ENCODE measurements around the gene MMP15.

DNA sequence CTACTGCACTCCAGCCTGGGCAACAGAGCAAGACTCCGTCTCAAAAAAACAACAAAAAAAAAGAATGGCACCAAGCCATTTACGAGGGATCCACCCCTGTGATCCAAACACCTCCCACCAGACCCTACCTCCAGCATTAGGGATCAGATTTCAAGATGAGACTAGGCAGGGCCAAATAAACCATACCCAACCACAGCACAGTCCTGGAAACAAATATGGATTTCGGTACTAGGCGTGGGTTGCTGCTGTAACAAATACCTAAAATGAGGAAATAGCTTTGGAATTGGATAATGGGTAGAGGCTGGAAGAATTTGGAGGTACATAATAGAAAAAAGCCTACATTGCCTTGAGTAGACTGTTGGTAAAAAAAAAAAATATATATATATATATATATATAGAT, 49.1 kb downstream of the MMP15 start:
- TF ChIP-seq, protein P1, sequence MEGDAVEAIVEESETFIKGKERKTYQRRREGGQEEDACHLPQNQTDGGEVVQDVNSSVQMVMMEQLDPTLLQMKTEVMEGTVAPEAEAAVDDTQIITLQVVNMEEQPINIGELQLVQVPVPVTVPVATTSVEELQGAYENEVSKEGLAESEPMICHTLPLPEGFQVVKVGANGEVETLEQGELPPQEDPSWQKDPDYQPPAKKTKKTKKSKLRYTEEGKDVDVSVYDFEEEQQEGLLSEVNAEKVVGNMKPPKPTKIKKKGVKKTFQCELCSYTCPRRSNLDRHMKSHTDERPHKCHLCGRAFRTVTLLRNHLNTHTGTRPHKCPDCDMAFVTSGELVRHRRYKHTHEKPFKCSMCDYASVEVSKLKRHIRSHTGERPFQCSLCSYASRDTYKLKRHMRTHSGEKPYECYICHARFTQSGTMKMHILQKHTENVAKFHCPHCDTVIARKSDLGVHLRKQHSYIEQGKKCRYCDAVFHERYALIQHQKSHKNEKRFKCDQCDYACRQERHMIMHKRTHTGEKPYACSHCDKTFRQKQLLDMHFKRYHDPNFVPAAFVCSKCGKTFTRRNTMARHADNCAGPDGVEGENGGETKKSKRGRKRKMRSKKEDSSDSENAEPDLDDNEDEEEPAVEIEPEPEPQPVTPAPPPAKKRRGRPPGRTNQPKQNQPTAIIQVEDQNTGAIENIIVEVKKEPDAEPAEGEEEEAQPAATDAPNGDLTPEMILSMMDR (IDR thresholded peaks at IDR 0.05; ENCODE audit: extremely low read depth in 1 of 2, insufficient read depth in 1 of 2, low read depth in 1 of 2, low read length in 2 of 2), result no peak
- no peak for TF ChIP-seq EZH2 (IDR thresholded peaks at IDR 0.05; ENCODE audit: borderline replicate concordance, low read depth, low read length, severe bottlenecking)

All from endothelial cell of umbilical vein (primary cell).